Activated CD4-positive, CD25-positive, alpha-beta regulatory T cell treated with anti-CD3 and anti-CD28 coated beads, Interleukin-2, amount 50 U/mL, for 16 hours (primary cell): Measurements from ENCODE around the gene NELL2.
"Not testable (repeated sequence)": the region's sequence is repeated elsewhere in the genome, so short reads cannot be mapped to it uniquely, and the experiment has no call there.

Experiments
- DNase-seq: peaks from one replicate; pipeline ENCODE4 v3.0.0-alpha.2; 2020; ENCODE audit warnings: low read depth, low spot score

The NELL2 gene

GRCh38 chr12:44779766-44780165 lies 96.3 kb downstream of the NELL2 start:
- DNase-seq, result no peak

- DNase-seq, result no peak
Measured at GRCh38 chr12:44778863-44779262, 97.3 kb downstream of the NELL2 start.

- no peak for DNase-seq
Measured at GRCh38 chr12:44777044-44777443, 99.1 kb downstream of the NELL2 start.

DNA sequence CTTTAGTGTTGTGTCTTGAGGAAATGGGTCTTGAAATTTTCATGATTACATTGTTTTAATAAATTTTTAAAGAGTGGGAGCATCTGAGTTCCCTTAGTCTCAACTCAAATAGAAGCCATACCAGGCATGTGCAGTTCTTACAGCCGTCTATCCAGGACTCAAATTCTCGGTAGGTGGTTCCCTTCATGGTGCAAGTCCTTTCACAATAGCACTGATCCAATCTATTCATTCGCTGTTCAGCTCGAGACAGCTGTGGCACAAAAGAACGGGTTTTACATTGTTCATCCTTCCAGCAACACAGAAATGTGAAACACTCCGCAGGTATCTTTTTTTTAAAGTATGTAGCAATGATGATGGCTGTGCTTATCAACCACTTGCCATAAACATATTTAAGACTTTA lies 100.2 kb downstream of the NELL2 start:
- no peak for DNase-seq

GRCh38 chr12:44774815-44775411 lies 101.2 kb downstream of the NELL2 start:
- DNase-seq, result peak; percentile 21

DNA sequence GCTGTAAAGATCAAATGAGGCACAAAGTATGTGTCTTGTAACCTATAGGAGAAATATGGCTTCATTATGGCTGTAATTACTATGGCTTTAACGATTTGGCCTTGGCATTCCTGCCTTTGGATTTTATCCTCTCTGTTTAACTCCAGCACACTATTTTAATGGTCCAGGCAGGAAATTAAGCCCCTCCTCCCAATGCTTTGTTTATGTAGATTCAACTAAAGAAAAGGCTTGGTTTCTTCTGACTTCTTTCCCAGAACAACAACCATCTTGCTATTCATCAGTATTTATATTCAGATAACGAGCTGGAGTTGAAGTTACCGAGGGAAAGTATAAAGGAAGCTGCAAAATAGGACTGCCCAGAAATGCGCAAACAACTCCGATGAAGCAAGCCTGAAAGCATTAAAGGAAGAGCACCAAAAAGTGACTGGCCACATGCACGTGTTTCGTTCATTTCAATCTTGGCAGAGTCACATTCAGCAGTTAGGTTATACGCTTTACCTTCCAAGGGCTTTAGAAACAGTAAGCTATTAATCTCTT lies 104.6 kb downstream of the NELL2 start:
- no peak for DNase-seq

DNA sequence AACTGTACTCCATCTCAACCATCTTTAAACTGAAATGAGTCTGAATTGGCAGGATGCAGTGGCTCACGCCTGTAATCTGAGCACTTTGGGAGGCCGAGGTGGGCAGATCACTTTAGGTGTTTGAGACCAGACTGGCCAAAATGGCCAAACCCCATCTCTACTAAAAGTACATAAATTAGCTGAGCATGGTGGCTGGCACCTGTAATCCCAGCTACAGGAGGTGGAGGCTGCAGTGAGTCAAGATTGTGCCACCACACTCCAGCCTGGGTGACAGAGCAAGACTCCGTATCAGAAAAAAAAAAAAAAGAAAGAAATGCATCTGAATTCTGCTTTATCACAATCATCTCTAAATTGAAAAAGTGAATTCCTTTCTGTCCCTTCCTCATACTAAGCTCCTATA lies 110.3 kb downstream of the NELL2 start:
- DNase-seq, result no peak

DNA sequence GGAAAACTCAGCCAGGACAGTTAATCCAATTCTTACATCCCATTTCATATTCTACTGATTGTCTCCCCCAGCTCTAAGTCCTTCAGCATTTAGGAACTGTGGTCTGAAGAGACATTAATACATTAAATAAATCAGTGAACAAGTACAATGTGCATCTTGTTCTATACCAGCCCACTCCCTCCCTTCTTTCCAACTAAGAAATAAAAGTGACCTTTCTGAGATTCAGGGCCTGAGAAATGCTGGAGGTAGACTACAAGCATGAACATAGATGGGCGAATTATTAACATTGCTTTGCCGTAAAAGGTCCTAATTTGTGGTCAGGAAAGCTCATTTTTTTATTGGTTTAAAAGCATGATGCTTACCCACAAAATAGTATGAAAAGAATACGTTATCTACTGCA lies 113.1 kb downstream of the NELL2 start:
- no peak for DNase-seq

GRCh38 chr12:44759289-44759688 lies 116.8 kb downstream of the NELL2 start:
- no peak for DNase-seq

DNA sequence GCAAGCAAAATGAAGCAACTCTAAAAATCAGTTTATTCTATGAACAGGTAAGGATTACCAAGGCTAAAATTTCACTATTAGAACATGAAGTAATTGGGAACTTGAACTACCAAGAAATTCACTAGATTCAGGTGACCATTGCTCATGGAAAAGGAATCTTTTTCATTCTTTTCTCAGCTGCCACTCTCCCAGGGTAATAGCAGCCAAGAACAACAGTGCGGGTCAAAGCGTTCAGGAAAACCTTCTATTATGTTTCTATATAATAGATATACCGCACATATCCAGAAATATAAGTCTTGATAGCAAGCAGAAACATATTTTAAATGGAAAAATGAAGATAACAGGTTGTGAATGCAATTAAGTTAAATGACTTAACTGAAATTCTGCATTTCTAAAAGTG lies 125.6 kb downstream of the NELL2 start:
- no peak for DNase-seq

GRCh38 chr12:44749566-44749965 lies 126.5 kb downstream of the NELL2 start:
- DNase-seq, result no peak

- no peak for DNase-seq
Measured at GRCh38 chr12:44748950-44749468, 127.1 kb downstream of the NELL2 start.

DNA sequence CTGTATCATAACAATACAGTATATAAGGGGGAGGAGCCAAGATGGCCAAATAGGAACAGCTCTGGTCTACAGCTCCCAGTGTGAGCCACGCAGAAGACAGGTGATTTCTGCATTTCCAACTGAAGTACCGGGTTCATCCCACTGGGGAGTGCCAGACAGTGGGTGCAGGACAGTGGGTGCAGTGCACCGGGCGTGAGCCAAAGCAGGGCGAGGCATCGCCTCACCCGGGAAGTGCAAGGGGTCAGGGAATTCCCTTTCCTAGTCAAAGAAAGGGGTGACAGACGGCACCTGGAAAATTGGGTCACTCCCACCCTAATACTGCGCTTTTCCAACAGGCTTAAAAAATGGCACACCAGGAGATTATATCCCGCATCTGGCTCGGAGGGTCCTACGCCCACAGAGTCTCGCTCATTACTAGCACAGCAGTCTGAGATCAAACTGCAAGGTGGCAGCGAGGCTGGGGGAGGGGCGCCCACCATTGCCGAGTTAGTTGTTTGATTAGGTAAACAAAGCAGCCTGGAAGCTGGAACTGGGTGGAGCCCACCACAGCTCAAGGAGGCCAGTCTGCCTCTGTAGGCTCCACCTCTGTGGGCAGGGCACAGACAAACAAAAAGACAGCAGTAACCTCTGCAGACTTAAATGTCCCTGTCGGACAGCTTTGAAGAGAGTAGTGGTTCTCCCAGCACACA lies 134.7 kb downstream of the NELL2 start:
- not testable (repeated sequence) for DNase-seq

DNA sequence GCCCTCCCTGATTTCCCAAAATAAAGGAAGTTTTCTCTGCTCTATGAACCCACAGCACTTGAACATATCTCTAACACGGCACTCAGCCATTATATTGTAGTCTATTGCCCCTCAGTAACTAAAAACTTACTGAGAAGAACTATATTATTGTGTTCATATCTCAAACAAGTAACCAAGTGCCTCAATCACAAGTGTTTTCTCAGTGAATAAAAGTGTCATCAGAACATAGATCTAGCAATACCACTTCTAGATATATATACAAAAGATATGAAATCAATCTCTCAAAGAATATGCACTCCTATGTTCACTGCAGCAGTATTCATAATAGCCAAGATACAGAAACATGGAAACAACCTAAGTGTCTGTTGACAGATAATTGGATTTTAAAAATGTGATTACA lies 138.1 kb downstream of the NELL2 start:
- no peak for DNase-seq

- no peak for DNase-seq
Measured at GRCh38 chr12:44728566-44728965, 147.5 kb downstream of the NELL2 start.

DNA sequence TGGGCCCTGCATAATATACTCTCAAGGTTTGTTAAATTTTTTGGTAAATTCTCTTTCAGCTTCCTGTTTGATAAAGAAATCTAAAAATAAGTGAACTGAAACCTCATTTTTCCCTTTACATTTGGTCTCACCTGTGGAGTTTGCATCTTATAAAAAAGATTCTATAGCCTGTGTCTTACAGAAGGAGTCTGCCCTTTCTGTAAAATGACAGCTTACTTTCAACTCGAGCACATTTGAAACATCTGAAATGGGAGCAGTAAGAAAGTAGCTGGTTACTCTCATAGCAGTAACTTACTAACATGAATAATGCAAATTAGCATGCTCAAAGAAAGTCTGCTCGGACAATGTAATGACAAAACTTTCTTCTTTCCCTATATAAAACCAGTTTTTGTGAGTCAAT lies 155.8 kb downstream of the NELL2 start:
- DNase-seq, result no peak

DNA sequence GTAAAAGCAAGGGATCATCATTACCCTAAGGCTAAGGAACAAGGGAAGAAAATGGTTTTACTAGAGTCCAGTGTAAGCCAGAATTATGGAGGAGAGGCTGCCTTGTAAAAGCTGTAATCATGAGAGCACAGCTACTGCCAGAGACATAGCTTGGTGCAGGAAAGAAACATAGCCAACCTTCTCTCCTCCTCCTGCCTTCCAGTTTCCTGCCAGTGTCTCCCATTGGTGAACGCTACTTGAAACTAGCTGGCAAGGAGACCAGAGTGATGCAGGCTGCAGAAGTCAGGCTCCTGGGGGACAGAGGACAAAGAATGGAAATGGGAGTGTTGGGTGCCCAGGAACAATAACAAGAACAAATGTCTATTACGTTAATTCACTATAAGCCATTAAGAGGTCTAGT lies 158.5 kb downstream of the NELL2 start:
- DNase-seq, result no peak

GRCh38 chr12:44716711-44717110 lies 159.4 kb downstream of the NELL2 start:
- no peak for DNase-seq

DNA sequence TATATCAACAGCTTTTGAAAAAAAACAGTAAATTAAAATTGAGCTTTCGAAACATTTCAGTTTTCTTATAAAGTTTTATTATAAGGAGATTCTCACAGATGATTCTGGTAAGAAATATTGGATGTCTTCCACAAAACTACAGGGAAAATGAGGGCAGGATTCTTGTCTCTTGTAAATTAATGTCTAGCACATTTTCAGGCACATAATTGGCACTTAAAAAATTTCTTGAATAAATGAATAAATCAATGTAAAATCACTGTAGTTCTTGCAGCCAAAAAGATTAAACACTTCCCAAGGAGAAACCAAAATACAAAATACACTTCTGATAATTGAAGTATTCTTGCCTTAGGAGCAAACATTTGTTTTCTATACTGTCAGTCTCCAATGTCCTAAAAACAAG lies 164.4 kb downstream of the NELL2 start:
- DNase-seq, result no peak

DNA sequence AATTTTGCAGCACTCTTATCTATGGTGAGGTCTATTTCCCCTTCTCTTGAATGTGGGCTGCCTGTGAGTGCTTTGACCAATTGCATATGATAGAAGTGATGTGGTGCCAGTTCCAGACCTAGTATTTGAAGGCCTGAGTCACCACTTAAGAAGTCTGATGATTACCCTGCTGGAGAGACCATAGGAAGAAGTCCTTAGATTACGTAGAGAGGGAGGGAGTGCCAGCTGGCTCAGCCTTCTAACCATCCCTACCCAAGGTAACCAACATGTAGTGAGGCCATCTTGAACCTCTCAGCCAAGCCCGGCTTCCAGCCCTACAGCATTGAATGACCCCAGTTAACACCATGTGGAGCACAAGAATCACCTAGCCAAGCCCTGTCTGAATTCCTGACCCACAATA lies 166.9 kb downstream of the NELL2 start:
- no peak for DNase-seq

GRCh38 chr12:44708218-44708617 lies 167.9 kb downstream of the NELL2 start:
- no peak for DNase-seq

- DNase-seq, result no peak
Measured at GRCh38 chr12:44703182-44703910, 172.8 kb downstream of the NELL2 start.

DNA sequence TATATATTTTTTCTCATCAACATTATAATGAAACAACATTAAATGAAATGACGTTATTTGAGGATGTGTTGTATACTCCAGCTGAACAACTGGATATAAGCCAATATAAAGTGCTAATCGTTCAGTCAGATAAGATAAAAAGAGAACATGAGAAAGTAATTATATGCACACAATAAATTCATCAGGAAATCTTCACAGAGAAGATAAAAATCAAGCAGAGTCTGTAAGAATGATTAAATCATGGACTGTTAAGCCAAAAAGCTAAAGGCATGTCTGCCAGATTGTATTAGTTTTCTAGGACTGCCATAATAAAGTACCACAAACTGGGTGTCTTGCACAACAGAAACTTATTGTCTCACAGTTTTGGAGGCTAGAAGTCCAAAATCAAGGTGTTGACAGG lies 178.6 kb downstream of the NELL2 start:
- DNase-seq, result no peak
